Hepatocyte (in vitro differentiated cells): ENCODE data around the gene HOXA11. TPM values are rescaled to one million over a fixed set of nuclear protein-coding genes. Genes with fewer than 3 reads are reported as not detected.

Experiments used
- DNase-seq: peaks from one replicate; pipeline ENCODE4 v3.0.0-alpha.2; 2016; ENCODE audit warnings: low spot score
- H2AFZ ChIP-seq: fragments of 200-600 bp; sonication (generic); 2 replicates; pipeline ENCODE4 v1.6.0; 2016; ENCODE audit warnings: antibody characterized with exemption, mild to moderate bottlenecking
- H3K27ac ChIP-seq: fragments of 200-600 bp; sonication (generic); 2 replicates; pipeline ENCODE4 v1.5.1; 2016; ENCODE audit warnings: mild to moderate bottlenecking
- H3K27me3 ChIP-seq: fragments of 200-600 bp; sonication (generic); 2 replicates; pipeline ENCODE4 v1.6.1; 2016
- H3K36me3 ChIP-seq: fragments of 200-600 bp; sonication (generic); replicated peaks from 2 replicates; pipeline ENCODE4 v1.5.1; 2016; ENCODE audit warnings: low read depth; ENCODE audit not compliant: insufficient read depth
- H3K4me1 ChIP-seq: fragments of 200-600 bp; sonication (generic); 2 replicates; pipeline ENCODE4 v1.5.1; 2016; ENCODE audit warnings: mild to moderate bottlenecking, moderate library complexity; ENCODE audit not compliant: insufficient read depth
- H3K4me2 ChIP-seq: fragments of 200-600 bp; sonication (generic); 2 replicates; pipeline ENCODE4 v1.6.0; 2016
- H3K4me3 ChIP-seq: fragments of 200-600 bp; sonication (generic); 2 replicates; pipeline ENCODE4 v1.5.1; 2016; ENCODE audit warnings: mild to moderate bottlenecking
- H3K79me2 ChIP-seq: fragments of 200-600 bp; sonication (generic); 2 replicates; pipeline ENCODE4 v1.6.0; 2017; ENCODE audit warnings: mild to moderate bottlenecking
- H3K9me2 ChIP-seq: fragments of 200-600 bp; sonication (generic); replicated peaks from 2 replicates; pipeline ENCODE4 v1.6.0; 2017; ENCODE audit warnings: mild to moderate bottlenecking; ENCODE audit not compliant: insufficient read depth
- H3K9me3 ChIP-seq: fragments of 200-600 bp; sonication (generic); 2 replicates; pipeline ENCODE4 v1.5.1; 2016; ENCODE audit warnings: low read depth, mild to moderate bottlenecking
- H4K20me1 ChIP-seq: fragments of 200-600 bp; sonication (generic); 2 replicates; pipeline ENCODE4 v1.6.0; 2016; ENCODE audit warnings: mild to moderate bottlenecking; ENCODE audit not compliant: insufficient read depth, poor library complexity, severe bottlenecking
- CTCF ChIP-seq: fragments of 200-600 bp; sonication (generic); IDR thresholded peaks from 2 replicates; pipeline ENCODE4 v1.5.1; 2016; ENCODE audit warnings: antibody characterized with exemption, mild to moderate bottlenecking; ENCODE audit not compliant: poor library complexity
- EZH2 ChIP-seq: fragments of 200-600 bp; sonication (generic); IDR thresholded peaks from 2 replicates; pipeline ENCODE4 v1.6.1; 2016; ENCODE audit warnings: antibody characterized with exemption, mild to moderate bottlenecking, borderline replicate concordance
- EZH2phosphoT487 ChIP-seq: fragments of 200-600 bp; sonication (generic); IDR thresholded peaks from one replicate; pipeline ENCODE4 v1.6.1; 2018; ENCODE audit warnings: antibody characterized with exemption, mild to moderate bottlenecking, low read depth, moderate library complexity; ENCODE audit not compliant: unreplicated experiment, severe bottlenecking
- WGBS: methylation state at CpG from one replicate; pipeline ENCODE4 v1.1.6; 2016; ENCODE audit warnings: low lambda C conversion rate; ENCODE audit errors: missing lambda C conversion rate; 5-methylcytosine and 5-hydroxymethylcytosine counted together
- polyA plus RNA-seq: library from polyadenylated mRNA; unstranded; fragments of >200 nt; fragmentation: Nextera tagmentation; extraction: Ambion mirVana; gene quantifications from 2 replicates; pipeline ENCODE4 v1.2.1, GENCODE V29; 2016
- total RNA-seq: library from RNA; depleted of rRNA; stranded (reverse); fragments of >200 nt; gene quantifications from 2 replicates; pipeline ENCODE4 v1.2.3, GENCODE V29; 2014

The HOXA11 gene
- total and polyA plus RNA-seq, 2 experiments from 2014 or later, result 6.4 to 7.6 TPM

GRCh38 chr7:27164045-27164366 is 21.0 kb downstream of the HOXA11 start:
- Histone ChIP-seq H3K9me3 (no peaks in the 10 kb centered on the region), H3K4me2 (peak overlapping the region; percentile 96), H3K79me2 (peaks cover 67% of the 10 kb centered on the region), H2AFZ (no peak overlapping the region), H3K27me3 (peaks cover 92% of the 10 kb centered on the region), H4K20me1 (no peaks in the 10 kb centered on the region), H3K4me3 (no peak overlapping the region), H3K9me2 (no peaks in the 10 kb centered on the region), H3K36me3 (no peaks in the 10 kb centered on the region), H3K4me1 (peaks cover 26% of the 10 kb centered on the region), H3K27ac (peak overlapping the region; percentile 96)
- 24% methylated on average over 12 of the region's 12 CpGs for WGBS
- TF ChIP-seq EZH2phosphoT487 (no peak), EZH2 (no peak), CTCF (no peak)
- DNase-seq, result no peak

- peaks cover 62% of the 10 kb centered on the region for H3K79me2 ChIP-seq
- H4K20me1 ChIP-seq, result no peaks in the 10 kb centered on the region
- 52% methylated on average over 24 of the region's 24 CpGs for WGBS
- H3K4me2 ChIP-seq, result peak overlapping the region; percentile 96
- H3K9me3 ChIP-seq, result no peaks in the 10 kb centered on the region
- peak overlapping the region; percentile 10 for H3K4me3 ChIP-seq
- TF ChIP-seq EZH2phosphoT487, result no peak
- TF ChIP-seq EZH2, result no peak
- TF ChIP-seq CTCF, result no peak
- no peaks in the 10 kb centered on the region for H3K9me2 ChIP-seq
- no peak overlapping the region for H2AFZ ChIP-seq
- no peak for DNase-seq
- peaks cover 26% of the 10 kb centered on the region for H3K4me1 ChIP-seq
- peak overlapping the region; percentile 22 for H3K27ac ChIP-seq
- peaks cover 92% of the 10 kb centered on the region for H3K27me3 ChIP-seq
- H3K36me3 ChIP-seq, result no peaks in the 10 kb centered on the region
Observed at GRCh38 chr7:27163288-27164044, 21.6 kb downstream of the HOXA11 start.

- H3K27me3 ChIP-seq, result peaks cover 92% of the 10 kb centered on the region
- H3K9me3 ChIP-seq, result no peaks in the 10 kb centered on the region
- TF ChIP-seq EZH2 (no peak), EZH2phosphoT487 (no peak)
- no peaks in the 10 kb centered on the region for H3K9me2 ChIP-seq
- WGBS, result 71% methylated on average over 7 of the region's 7 CpGs
- H3K36me3 ChIP-seq, result no peaks in the 10 kb centered on the region
- H3K4me2 ChIP-seq, result peak overlapping the region; percentile 96
- H3K27ac ChIP-seq, result peak overlapping the region; percentile 62
- peak overlapping the region; percentile 10 for H3K4me3 ChIP-seq
- no peaks in the 10 kb centered on the region for H4K20me1 ChIP-seq
- H2AFZ ChIP-seq, result no peak overlapping the region
- H3K79me2 ChIP-seq, result peaks cover 54% of the 10 kb centered on the region
- DNase-seq, result no peak
- H3K4me1 ChIP-seq, result peaks cover 22% of the 10 kb centered on the region
Observed at GRCh38 chr7:27162561-27163287, 22.3 kb downstream of the HOXA11 start.
